Fibroblast of skin of right quadriceps (primary cell): ENCODE data around the gene CYP2S1.
A peak's percentile ranks its signal among the peaks of the same experiment; 100 is the strongest.

ENCODE experiments used
- DNase-seq: peaks from one replicate; pipeline ENCODE4 v3.0.0-alpha.2; 2013

The CYP2S1 gene

GRCh38 chr19:41226874-41227390 is 33.9 kb downstream of the CYP2S1 start:
- no peak for DNase-seq

- DNase-seq = no peak
Measured at GRCh38 chr19:41228486-41228885, 35.5 kb downstream of the CYP2S1 start.

- peak; percentile 59 for DNase-seq
Measured at GRCh38 chr19:41229338-41229737, 36.3 kb downstream of the CYP2S1 start.

GRCh38 chr19:41230067-41230857 is 37.2 kb downstream of the CYP2S1 start:
- DNase-seq = no peak

GRCh38 chr19:41232686-41233085 is 39.7 kb downstream of the CYP2S1 start:
- no peak for DNase-seq

- no peak for DNase-seq
Measured at GRCh38 chr19:41233748-41234240, 40.8 kb downstream of the CYP2S1 start.

GRCh38 chr19:41234512-41235168 is 41.6 kb downstream of the CYP2S1 start:
- no peak for DNase-seq

GRCh38 chr19:41235480-41235879 is 42.5 kb downstream of the CYP2S1 start:
- DNase-seq = no peak

GRCh38 chr19:41238244-41238643 is 45.2 kb downstream of the CYP2S1 start:
- DNase-seq = no peak

GRCh38 chr19:41239363-41239762 is 46.3 kb downstream of the CYP2S1 start:
- DNase-seq = no peak

GRCh38 chr19:41239961-41240574 is 47.0 kb downstream of the CYP2S1 start:
- no peak for DNase-seq

- DNase-seq = no peak
Measured at GRCh38 chr19:41241859-41242258, 48.8 kb downstream of the CYP2S1 start.

GRCh38 chr19:41244117-41244516 is 51.1 kb downstream of the CYP2S1 start:
- no peak for DNase-seq

- no peak for DNase-seq
Measured at GRCh38 chr19:41245843-41246242, 52.8 kb downstream of the CYP2S1 start.

GRCh38 chr19:41248895-41249294 is 55.9 kb downstream of the CYP2S1 start:
- DNase-seq = no peak

- no peak for DNase-seq
Measured at GRCh38 chr19:41249707-41250423, 56.8 kb downstream of the CYP2S1 start.

GRCh38 chr19:41253660-41254059 is 60.6 kb downstream of the CYP2S1 start:
- DNase-seq = no peak

GRCh38 chr19:41255171-41255570 is 62.2 kb downstream of the CYP2S1 start:
- no peak for DNase-seq
